Measurements from ENCODE around the gene SETD9.

The SETD9 gene

GRCh38 chr5:56941981-56942380, 32.6 kb downstream of the SETD9 start:
- no peak for DNase-seq

GRCh38 chr5:56947052-56947451, 37.7 kb downstream of the SETD9 start:
- no peak for DNase-seq

GRCh38 chr5:56950626-56951125, 41.3 kb downstream of the SETD9 start:
- DNase-seq, result no peak

- DNase-seq, result peak; percentile 17
These were observed 41.9 kb downstream of the SETD9 start for GRCh38 chr5:56951126-56951945.

- DNase-seq, result peak; percentile 79
These were observed 42.7 kb downstream of the SETD9 start, which contains the start of gene MIER3 for GRCh38 chr5:56951946-56952691. MIER3 (minus strand) TSS chr5:56952123; CDS start chr5:56952102, 21 bp downstream.

GRCh38 chr5:56954262-56954661, 44.9 kb downstream of the SETD9 start:
- no peak for DNase-seq

DNA sequence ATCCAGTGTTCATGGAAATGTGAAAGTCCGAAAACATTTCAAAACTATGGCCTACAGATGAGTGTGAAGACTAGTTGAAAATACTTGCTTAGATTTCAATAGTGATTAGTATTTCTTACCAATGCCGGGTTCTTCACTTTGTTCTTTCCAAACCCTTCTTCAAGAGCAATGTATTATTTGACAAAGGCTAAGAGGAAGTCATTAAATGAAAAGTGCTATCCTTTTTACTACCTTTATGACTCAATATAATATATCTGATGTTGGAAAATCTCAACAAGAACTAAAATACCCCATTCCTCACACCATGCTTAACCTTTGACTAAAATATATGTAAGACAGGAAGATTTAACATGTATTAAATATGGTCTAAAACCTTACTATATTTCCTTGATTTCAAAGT, 49.2 kb downstream of the SETD9 start:
- no peak for DNase-seq

DNA sequence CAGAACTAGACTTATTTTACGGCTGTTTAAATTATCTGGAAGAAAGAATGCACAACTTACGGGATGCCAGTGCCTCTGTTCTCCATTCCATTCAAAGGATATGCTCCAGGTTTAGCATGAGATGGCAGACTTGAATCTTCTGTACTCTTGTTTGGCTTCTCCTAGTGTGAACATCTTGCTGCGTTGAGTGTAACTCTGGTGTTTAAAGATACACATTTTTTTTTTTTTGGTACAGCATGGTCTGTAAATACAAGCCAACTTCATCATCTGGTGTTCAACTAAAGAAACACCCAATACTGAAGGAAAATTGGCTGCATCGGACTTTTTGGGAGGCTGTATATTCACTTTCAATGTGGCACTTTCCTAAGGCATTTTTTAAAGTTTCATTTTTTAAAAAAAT, 49.9 kb downstream of the SETD9 start:
- DNase-seq, result no peak

- no peak for DNase-seq
These were observed 52.4 kb downstream of the SETD9 start for GRCh38 chr5:56961746-56962145.

GRCh38 chr5:56962286-56962685, 52.9 kb downstream of the SETD9 start:
- DNase-seq, result no peak

- DNase-seq, result no peak
These were observed 53.9 kb downstream of the SETD9 start for GRCh38 chr5:56963246-56963645.

- DNase-seq, result no peak
These were observed 54.8 kb downstream of the SETD9 start for GRCh38 chr5:56964173-56964572.
